GM13977 (cell line): ENCODE measurements around the gene SYNE1.

Source experiments
- DNase-seq: peaks from one replicate; pipeline ENCODE4 v3.0.0; 2012; ENCODE audit warnings: low spot score
- CTCF ChIP-seq: IDR thresholded peaks from 2 replicates; pipeline ENCODE4 v1.5.1; 2012; ENCODE audit warnings: mild to moderate bottlenecking, control low read depth; ENCODE audit not compliant: insufficient read depth; ENCODE audit errors: extremely low read depth, missing control alignments
- in situ Hi-C: fragments of 300-500 bp; cut with MboI; formaldehyde crosslinking; loops from one replicate; pipeline ENCODE4 v1.12.0; 2022; ENCODE audit warnings: low sequenced_read_pairs, low pct_unique_long_range_greater_than_20kb, mixed read lengths, inconsistent platforms; ENCODE audit not compliant: unreplicated experiment

Gene SYNE1

GRCh38 chr6:152600022-152600421 lies 37.1 kb downstream of the SYNE1 start:
- no peak for TF ChIP-seq CTCF
- no peak for DNase-seq
- in situ Hi-C loops = no loop called here

GRCh38 chr6:152598901-152599537 lies 38.1 kb downstream of the SYNE1 start:
- DNase-seq = no peak
- in situ Hi-C loops = no loop called here
- TF ChIP-seq CTCF = no peak

- no peak for TF ChIP-seq CTCF
- DNase-seq = no peak
Measured at GRCh38 chr6:152598421-152598820, 38.7 kb downstream of the SYNE1 start.

GRCh38 chr6:152596726-152597125 lies 40.4 kb downstream of the SYNE1 start:
- no peak for TF ChIP-seq CTCF
- in situ Hi-C loops = no loop called here
- DNase-seq = no peak

More at GRCh38 chr6:152598421-152598820, 38.7 kb downstream of the SYNE1 start:
- in situ Hi-C loops = no loop called here

GRCh38 chr6:152595499-152595898 lies 41.7 kb downstream of the SYNE1 start:
- in situ Hi-C loops = no loop called here
- peak; percentile 14 for TF ChIP-seq CTCF
- DNase-seq = no peak

- no peak for DNase-seq
- in situ Hi-C loops = no loop called here
- TF ChIP-seq CTCF = no peak
Measured at GRCh38 chr6:152594701-152595100, 42.5 kb downstream of the SYNE1 start.
